ENCODE measurements around the gene SLC35A5. TPM values are rescaled to one million over a fixed set of nuclear protein-coding genes. Genes with fewer than 3 reads are reported as not detected.

Gene SLC35A5
- total and polyA plus RNA-seq, 2 of the 8 experiments (the other 6 are each of a cell fraction or from before 2014, with no cell fraction given), result 36.5 to 38.6 TPM

GRCh38 chr3:112557976-112558375 is 3.9 kb upstream of the SLC35A5 start:
- Histone ChIP-seq H3K4me2 (ENCODE audit: insufficient read depth in 1 of 2, low read depth in 2 of 2, low read length in 2 of 2) (no peak overlapping the region), H4K20me1 (replicated peaks in 1 of 2; ENCODE audit: control insufficient read depth in 1 of 2, insufficient read depth in 2 of 2, low read length in 2 of 2) (no peaks in the 10 kb centered on the region), H3K4me1 (replicated peaks in 1 of 4; ENCODE audit: control insufficient read depth in 3 of 4, insufficient read depth in 4 of 4, low read length in 3 of 4) (no peaks in the 10 kb centered on the region), H3K9ac (replicated peaks in 1 of 4; ENCODE audit: extremely low read depth in 1 of 4, low read depth in 3 of 4, low read length in 3 of 4) (no peak overlapping the region), H3K18ac (ENCODE audit: extremely low read depth, low read length) (no peak overlapping the region), H3K9me3 (ENCODE audit: insufficient read depth in 2 of 2, low read depth in 1 of 2, low read length in 1 of 2) (no peaks in the 10 kb centered on the region), H3K36me3 (ENCODE audit: control insufficient read depth in 2 of 4, insufficient read depth in 4 of 4, low read length in 3 of 4) (peaks cover 0 to 9% (median 4%) of the 10 kb centered on the region in 4 experiments; a peak in 3 of 8 replicates), H2BK15ac (ENCODE audit: low read length) (no peak overlapping the region), H3K23ac (ENCODE audit: insufficient read length) (no peak overlapping the region), H2AK5ac (ENCODE audit: low read depth, low read length) (no peak overlapping the region), H3K14ac (ENCODE audit: insufficient read length) (no peak overlapping the region), H2BK120ac (replicated peaks; ENCODE audit: low read depth, low read length) (no peak overlapping the region), H3K27me3 (replicated peaks in 1 of 4; ENCODE audit: control insufficient read depth in 3 of 4, extremely low read depth in 1 of 4, insufficient read depth in 3 of 4, low read length in 3 of 4) (no peaks in the 10 kb centered on the region), H2BK12ac (ENCODE audit: low read depth, low read length) (no peak overlapping the region), H4K5ac (ENCODE audit: insufficient read length, low read depth, low read length) (no peak overlapping the region), H3K56ac (replicated peaks; ENCODE audit: insufficient read length, low read depth, low read length) (no peak overlapping the region), H3K23me2 (ENCODE audit: low read depth, low read length) (peaks cover 11% of the 10 kb centered on the region), H2BK20ac (ENCODE audit: low read length) (no peak overlapping the region), H2AFZ (ENCODE audit: low read length) (no peak overlapping the region), H4K91ac (replicated peaks; ENCODE audit: insufficient read length, low read length) (no peak overlapping the region), H3K27ac (ENCODE audit: low read depth, low read length) (no peak overlapping the region), H3K4ac (replicated peaks; ENCODE audit: insufficient read length, low read depth, low read length) (no peak overlapping the region), H4K8ac (ENCODE audit: extremely low read depth, insufficient read depth, low read length) (no peak overlapping the region), H3K4me3 (ENCODE audit: extremely low read depth in 1 of 4, insufficient read depth in 2 of 4, low read depth in 3 of 4, low read length in 4 of 4) (no peak overlapping the region), H3K79me2 (ENCODE audit: control insufficient read depth in 1 of 2, insufficient read depth in 2 of 2, low read length in 2 of 2) (peaks cover 3 to 61% of the 10 kb centered on the region in 2 experiments; a peak in 3 of 4 replicates), H2BK5ac (ENCODE audit: low read depth, low read length) (no peak overlapping the region), H3K79me1 (ENCODE audit: low read depth, low read length) (no peaks in the 10 kb centered on the region)
- WGBS, 2 experiments (ENCODE audit: extremely low coverage in 1 of 2, insufficient coverage in 1 of 2, insufficient read length in 1 of 2, insufficient replicate concordance in 2 of 2, low coverage in 1 of 2, low lambda C conversion rate in 2 of 2, missing lambda C conversion rate in 1 of 2), result 95% methylated on average over 1 of the region's 1 CpG; no CpG with 5 or more reads in 1 of the 2 experiments
- CTCF ChIA-PET (ENCODE audit: partially characterized antibody), result no interaction called here
- TF ChIP-seq SAP30 (IDR thresholded peaks at IDR 0.05; ENCODE audit: insufficient read depth, insufficient replicate concordance, low read length) (no peak), KDM1A (IDR thresholded peaks at IDR 0.05; ENCODE audit: borderline replicate concordance, low read length) (no peak), RFX5 (IDR thresholded peaks at IDR 0.05; ENCODE audit: borderline replicate concordance, low read depth, low read length) (no peak), PHF8 (conservative IDR thresholded peaks at IDR 0.05; ENCODE audit: low read depth, low read length) (no peak), RAD21 (IDR thresholded peaks at IDR 0.05 in 1 of 2, conservative IDR thresholded peaks at IDR 0.05 in 1 of 2; ENCODE audit: low read depth in 2 of 2, low read length in 2 of 2) (no peak), SIX5 (IDR thresholded peaks at IDR 0.05; ENCODE audit: low read depth, low read length) (no peak), GABPA (IDR thresholded peaks at IDR 0.05; ENCODE audit: borderline replicate concordance, insufficient read depth, low read length) (no peak)
- no peak for DNase-seq (ENCODE audit: low read depth in 1 of 2, low spot score in 2 of 2)
- POLR2A ChIA-PET (ENCODE audit: partially characterized antibody), result interaction anchor here (0.6 kb wide), 1 partner anchor 943 kb away, joined by 3 read pairs; no protein-coding TSS in a partner anchor
- no peak for FAIRE-seq
